NCI-H69 (cell line): ENCODE results near the gene ZBTB8OS.

Experiments used
- DNase-seq: peaks from one replicate; lab custom pipeline; 2025; lab: John Stamatoyannopoulos, UW

ZBTB8OS gene

DNA sequence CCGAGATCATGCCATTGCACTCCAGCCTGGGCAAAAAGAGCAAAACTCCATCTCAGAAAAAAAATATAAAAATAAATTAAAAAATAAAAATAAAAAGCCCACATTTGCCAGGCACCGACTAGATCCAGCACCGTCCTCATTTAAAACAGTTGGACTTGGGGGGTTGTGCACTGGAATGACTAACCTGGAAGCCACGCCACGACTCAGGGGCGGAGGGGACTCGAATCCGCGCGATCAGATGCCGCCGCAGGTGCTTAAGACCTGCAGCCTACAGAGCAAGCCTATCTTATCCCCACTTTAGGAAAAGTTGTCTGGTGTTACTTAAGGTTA lies 38.5 kb downstream of the ZBTB8OS start:
- no peak for DNase-seq

DNA sequence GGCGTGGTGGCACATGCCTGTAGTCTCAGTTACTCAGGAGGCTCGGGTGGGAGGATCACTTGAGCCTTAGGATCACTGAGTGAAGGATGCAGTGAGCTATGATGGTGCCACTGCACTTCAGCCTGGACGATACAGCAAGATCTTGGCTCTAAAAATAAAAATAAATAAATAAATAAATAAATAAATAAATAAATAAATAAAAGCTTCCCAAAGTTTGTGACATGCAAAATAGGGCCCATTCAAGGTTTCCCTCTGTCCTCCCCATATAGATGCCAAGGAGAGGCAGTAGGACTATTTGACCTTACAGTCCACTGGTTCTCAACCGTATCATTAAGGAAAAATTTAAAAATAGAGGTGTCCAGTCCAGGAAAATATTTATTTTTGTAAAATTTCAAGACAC lies 41.2 kb downstream of the ZBTB8OS start:
- DNase-seq, result no peak

- DNase-seq, result no peak
These were observed 43.6 kb downstream of the ZBTB8OS start for GRCh38 chr1:32606565-32607371.

DNA sequence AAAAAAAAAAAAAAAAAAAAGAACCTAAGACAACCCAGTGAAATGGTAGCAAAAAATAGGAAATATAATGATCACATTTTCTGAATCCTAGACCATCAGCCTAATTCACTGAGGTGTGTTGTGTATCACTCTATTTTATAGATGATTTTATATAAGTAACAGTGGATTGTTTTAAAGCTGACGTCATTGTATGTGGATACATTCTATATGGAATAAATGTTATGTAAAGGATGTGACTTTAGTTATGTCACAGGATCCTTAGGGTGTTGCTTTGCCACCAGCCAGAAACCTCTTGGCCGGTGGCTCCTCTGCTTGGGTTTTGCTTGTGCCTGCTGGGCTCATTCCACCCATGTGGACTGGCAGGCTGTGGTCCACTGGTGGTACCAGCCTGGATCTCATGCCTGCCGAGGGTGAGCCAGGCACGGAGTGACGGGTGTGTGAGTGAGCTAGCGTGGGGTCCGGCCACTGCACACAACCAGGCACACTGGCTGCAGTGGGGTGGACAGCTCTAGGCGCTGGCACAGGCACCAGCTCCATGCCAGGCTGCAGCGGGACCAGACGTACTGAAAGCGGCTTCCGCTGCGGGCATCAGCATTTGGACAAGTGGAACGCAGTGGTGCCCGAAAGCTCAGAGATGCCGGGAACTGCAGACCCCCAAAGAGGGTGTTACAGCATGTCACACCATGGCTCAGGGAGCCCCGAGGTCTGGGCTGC lies 44.5 kb downstream of the ZBTB8OS start:
- no peak for DNase-seq

DNA sequence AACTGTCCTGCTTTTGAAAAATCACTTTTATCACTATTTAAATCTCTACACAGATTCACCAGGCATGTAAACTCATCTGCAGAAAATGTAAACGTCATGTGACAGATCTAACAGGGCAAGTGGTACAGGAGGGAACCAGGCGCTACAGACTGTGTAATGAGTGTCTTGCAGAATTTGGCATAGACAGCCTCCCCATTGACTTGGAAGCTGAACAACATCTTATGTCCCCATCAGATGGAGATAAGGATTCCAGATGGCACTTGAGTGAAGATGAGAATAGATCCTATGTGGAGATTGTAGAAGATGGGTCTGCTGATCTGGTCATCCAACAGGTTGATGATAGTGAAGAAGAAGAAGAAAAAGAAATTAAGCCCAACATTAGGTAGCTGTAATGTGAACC lies 50.3 kb downstream of the ZBTB8OS start:
- DNase-seq, result no peak

GRCh38 chr1:32592943-32593342 lies 57.4 kb downstream of the ZBTB8OS start:
- DNase-seq, result no peak

DNA sequence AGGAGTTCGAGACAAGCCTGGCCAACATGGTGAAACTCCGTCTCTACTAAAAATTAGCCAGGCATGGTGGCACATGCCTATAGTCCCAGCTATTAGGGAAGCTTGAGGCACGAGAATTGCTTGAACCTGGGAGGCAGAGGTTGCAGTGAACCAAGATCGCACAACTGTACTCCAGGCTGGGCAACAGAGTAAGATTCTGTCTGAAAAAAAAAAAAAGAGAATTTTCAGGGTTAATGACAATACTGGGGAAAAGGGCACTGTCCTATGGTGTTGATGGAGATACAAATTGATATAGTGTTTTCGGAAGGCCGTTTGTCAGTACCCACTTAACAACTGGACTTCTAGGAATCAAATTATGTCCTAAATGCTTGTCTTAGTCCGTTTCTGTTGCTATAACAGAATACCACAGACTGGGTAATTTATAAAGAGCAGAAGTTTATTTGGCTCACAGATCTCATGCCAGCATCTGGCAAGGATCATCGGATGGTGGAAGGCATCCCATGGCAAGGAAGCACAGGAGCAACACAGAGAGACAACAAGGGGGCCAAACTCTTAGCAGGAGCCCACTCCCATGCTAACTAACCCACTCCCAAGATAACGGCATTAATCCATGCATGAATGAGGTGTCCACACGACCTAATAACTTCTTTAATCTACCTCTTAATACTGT lies 69.9 kb downstream of the ZBTB8OS start:
- peak; percentile 4 for DNase-seq
